Iris pigment epithelial cell (primary cell): ENCODE results near the gene UVSSA.
"Not testable (repeated sequence)": the region's sequence is repeated elsewhere in the genome, so short reads cannot be mapped to it uniquely, and the experiment has no call there.

ENCODE experiments used
- DNase-seq: peaks from one replicate; pipeline ENCODE4 v3.0.0-alpha.2; 2011; ENCODE audit warnings: low read depth

Gene UVSSA

DNA sequence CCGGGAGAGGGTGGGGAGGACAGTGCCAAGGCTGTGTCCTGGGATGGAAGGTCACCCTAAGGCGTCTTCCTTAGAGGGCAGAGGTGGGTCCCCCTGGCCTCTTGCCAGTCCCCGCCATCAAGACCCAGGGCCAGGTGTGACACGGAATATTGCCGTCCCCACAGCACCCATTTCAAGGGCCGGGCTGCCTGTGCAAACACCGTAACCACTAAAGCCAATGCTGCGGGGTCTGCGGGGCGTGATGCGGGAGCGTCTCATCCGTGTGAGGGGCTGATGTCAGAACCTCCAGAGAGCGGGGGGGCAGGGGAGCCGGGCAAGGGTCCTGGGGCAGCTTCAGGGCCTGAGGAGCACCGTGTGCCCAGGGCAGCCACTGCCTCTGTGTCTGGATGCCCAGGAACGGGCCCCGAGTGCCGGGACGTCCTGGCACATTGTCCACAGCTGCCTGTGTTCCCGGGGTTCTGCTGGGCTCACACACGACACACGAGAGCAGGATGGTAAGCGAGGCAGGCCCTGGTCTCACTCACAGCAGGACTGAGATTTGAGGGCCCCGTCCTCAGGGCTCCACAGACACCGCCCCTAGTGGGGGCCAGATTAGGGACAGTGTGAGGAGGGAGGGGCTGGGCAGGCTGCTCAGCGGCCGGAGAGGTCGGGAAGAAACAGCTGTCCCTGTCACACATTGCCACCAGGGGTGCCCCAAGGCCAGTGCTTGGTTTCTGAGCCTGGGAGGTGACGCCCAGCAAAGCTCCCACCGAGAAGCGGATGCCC is 30.0 kb downstream of the UVSSA start:
- DNase-seq, result no peak

GRCh38 chr4:1377606-1378261 is 30.7 kb downstream of the UVSSA start:
- DNase-seq, result no peak

DNA sequence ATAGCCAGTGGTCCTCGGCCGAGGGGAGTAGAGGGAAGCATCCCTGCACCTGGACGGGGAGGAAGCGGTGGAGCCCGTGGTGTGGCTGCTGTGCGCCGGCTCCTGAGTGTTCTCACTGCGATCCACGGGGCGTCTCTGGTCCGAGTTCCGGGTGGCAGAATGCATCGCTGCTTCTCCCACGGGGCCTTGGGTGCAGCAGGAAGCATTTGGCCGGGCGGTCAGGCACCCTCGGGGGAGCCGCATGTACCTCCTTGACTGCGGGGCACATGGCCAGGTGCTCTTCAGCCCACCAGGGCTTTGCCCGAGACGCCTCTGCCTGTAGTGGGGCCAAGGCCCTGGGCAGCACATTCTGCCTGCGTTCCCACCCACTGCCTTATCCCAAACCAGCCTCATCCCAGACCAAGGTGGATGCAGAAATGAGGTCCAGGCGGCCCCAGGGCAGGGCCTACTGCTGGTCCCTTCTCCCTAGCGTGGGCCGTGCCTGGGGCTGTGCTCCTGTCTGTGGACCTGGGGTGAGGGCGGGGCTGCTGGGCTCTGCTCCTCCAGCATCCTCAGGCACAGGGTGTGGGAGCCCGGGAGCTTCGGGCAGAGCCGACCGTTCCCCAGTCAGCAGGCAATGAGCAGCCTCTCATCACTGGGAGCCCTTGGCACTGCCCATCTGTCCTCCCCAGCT is 31.7 kb downstream of the UVSSA start:
- no peak for DNase-seq

- no peak for DNase-seq
Observed at GRCh38 chr4:1379351-1379781, 32.4 kb downstream of the UVSSA start.

GRCh38 chr4:1379801-1380331 is 32.9 kb downstream of the UVSSA start:
- DNase-seq, result no peak

DNA sequence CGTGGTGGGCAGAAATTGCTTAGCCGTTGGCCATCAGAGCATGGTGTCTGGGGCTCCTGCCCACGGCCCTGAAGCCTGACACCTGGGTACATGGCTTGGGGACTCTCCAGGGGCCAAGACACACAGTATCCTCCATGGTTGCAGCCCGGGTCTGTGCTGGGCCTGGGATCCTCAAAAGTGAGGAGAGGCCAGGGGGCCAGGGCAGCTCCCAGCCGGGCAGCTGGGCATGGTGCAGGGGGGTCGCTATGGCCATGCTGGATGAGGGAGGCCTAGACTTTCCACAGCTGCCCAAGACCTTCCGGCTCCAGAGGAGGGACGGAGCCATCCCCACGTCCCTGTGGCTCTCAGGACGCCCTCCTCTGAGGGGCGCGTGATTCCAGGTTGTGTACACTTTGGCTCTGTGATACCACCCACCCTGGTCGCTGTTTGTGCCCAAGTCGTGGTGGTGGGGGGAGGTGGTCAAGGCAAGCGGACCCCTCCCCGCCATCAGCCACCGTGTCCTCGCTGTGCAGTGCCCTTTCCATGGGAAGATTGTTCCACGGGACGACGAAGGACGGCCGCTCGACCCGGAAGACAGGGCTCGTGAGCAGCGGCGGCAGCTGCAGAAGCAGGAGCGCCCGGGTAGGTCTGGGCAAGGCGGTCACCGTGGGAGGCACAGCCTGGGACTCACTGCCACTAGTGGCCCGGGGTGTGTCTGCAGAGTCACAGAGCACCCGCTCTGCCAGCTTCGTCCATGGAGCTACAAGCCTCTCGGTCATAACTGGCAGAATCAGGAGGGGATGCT is 33.6 kb downstream of the UVSSA start:
- DNase-seq, result no peak

GRCh38 chr4:1381181-1381621 is 34.2 kb downstream of the UVSSA start:
- no peak for DNase-seq

DNA sequence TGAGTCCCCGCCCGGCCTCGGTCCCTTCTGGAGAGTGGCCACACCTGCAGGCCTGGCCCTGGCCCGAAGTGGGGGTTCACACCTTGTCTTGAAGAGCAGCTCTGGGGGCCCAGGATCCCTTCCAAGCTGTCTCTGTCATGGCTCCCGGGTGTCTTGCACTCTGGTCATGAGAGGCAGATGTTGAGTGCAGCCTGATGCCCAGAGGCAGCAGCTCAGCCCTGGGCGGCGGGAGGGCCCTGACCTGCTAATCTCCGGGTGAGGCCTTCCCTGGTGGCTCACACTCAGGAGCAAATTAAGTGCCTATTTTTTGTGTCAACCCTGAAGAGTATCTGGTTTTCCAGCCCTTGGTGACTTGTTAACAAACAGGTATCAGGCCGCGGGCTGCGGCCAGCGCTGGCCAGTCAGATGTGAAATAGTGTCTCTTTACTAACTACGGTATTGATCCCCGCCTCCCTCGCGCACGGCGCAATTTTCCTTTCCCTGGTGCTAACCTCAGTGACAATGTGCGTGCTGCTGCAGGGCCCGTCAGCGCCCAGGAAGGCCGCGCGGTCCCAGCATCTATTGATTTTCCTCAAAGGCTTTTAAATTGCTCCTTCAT is 35.0 kb downstream of the UVSSA start:
- DNase-seq, result no peak

DNA sequence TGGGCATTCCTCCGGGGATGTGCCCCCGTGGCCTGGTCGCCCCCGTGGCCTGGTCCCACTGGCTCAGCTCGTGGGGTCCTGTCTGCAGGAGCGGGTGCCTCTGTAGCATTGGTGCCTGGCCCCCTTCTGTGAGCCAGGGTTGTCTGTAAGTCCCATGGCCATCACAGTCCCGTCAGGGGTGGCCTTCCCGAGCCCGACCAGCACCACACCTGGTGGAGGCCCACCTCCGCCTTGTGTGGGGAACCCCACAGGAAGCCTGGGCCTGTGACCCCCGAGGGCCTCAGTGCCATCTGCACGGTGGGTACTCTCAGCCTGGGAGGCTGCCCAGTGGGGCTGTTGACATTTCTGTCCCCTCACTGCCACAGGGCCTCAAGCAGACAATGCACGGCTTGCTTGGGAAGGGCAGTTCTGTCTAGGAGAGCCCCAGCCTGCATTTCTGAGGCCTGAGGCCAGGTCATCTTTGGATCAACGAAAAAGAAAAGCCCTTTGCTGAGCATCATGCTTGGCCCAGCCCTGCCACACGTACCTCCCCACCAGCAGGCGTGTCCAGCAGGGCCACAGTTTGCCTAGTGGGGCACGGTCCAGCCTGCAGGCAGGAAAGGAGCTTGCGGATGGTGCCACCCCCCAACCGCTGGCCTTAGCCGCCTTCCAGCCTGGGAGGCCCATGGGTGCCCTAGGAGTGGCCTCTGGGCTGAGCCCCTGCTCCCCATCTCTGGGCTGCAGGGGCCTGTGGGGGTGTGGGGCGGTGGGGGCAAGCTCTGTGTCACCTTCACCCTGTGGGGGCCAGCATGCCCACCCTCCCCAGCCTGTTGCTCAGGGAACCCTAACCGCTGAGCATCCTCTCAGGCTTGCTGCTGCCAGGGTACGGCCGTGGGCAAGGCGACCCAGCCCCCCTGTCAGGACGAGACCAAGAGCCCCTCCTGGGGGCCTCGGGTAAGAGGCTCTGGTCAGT is 36.0 kb downstream of the UVSSA start:
- DNase-seq, result no peak

- DNase-seq, result no peak
Observed at GRCh38 chr4:1383728-1384591, 37.0 kb downstream of the UVSSA start.

DNA sequence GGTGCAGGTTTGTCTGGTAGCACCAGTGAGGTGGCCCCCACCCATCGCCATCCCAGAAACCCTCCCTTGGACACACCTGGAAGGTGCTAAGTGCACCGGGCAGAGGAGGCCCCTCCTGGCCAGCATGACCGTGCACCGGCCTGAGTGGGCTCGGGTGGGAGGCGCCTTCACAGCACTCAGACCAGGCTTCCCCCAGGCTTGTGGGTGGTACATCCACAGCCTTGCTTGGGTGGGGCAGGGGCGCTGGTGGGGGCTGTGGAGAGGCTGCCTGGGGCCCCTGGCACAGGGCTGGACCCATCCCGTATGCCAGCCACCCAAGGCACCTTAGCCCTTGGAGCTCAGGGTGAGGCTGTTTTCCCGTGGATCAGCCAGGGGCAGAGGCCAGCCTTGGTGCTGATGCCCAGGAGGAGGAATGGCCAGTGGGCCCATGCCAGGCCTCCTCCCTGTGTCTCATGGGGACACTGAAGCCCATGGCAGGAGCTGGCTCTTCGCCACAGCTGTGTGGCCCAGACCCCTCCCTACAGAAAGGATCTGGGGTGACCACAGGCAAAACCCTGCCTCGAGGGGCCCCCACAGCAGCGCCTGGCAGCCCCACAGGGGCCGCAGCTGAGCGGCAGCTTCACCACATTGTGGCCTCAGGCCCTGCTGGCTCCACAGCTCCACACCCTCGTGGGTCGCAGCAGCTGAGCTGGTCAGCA is 37.8 kb downstream of the UVSSA start:
- DNase-seq, result no peak

DNA sequence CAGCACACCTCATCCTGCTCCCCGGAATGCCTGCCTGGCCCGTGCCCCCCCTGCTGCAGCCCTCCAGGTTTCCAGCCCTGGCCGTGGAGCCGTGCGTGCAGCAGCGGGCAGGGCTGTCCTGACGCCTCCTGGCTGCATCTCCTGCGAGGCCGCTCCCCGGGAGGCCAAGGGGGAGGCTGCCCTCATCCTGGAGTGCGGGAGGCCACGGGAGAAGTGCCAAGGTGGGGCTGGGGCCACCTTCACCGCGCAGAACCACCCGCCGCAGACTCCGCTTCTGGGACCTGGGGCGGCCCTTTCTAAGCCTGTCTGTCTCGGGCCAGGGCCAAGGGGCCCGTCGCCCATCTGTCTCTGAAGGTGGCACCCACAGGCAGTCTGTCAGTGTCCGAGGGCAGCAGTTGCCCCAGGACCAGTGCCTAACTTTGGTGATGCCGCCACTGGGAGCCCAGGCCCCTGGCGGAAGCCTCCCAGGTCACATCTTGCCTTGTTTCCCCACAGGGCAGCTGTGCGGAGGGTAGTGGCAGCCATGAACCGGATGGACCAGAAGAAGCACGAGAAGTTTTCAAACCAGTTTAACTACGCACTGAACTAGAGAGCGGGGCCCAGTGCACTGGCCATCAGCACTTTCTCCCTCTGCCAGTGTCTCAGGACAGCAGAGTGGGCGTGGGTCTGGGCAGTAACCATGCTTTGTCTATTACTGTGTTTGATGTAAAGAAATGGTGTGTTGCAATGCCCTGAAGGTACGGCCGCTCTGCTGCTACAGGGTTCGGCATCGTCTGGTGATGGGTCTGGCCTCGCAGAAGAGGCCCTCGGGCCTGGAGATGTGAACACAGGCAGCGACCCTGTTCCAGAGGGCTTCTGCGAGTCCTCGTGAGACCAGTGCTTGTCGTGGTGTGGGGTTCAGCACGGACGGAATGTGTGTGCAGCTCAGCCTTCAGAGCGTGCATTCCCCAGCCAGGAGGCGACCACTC is 38.6 kb downstream of the UVSSA start:
- no peak for DNase-seq

- DNase-seq, result not testable (repeated sequence)
Observed at GRCh38 chr4:1393363-1393762, 46.4 kb downstream of the UVSSA start.

GRCh38 chr4:1393866-1394265 is 46.9 kb downstream of the UVSSA start:
- no peak for DNase-seq

- DNase-seq, result not testable (repeated sequence)
Observed at GRCh38 chr4:1394554-1395388, 47.8 kb downstream of the UVSSA start.

DNA sequence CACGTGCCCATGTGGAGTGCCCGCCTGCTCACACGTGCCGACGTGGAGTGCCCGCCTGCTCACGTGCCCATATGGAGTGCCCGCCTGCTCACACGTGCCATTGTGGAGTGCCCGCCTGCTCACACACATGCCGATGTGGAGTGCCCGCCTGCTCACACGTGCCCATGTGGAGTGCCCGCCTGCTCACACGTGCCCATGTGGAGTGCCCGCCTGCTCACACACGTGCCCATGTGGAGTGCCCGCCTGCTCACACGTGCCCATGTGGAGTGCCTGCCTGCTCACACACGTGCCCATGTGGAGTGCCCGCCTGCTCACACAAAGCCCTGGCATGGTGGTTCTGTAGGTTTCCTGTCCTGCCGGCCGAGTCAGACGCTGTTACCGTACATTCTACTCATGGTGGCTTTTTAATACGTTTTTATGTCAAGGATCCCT is 48.4 kb downstream of the UVSSA start:
- DNase-seq, result not testable (repeated sequence)
